Jurkat, Clone E6-1 (cell line): Measurements from ENCODE around the gene FBRSL1.
"Not testable (repeated sequence)": the region's sequence is repeated elsewhere in the genome, so short reads cannot be mapped to it uniquely, and the experiment has no call there.

Experiments used
- DNase-seq: peaks from one replicate; pipeline ENCODE4 v3.0.0-alpha.2; 2011; ENCODE audit warnings: low read depth, low spot score
- H3K4me3 ChIP-seq: 2 replicates; pipeline ENCODE4 v1.5.1; 2011; ENCODE audit warnings: mild to moderate bottlenecking, low read length, control low read depth, moderate library complexity

The FBRSL1 gene

GRCh38 chr12:132529156-132529839 lies 39.3 kb downstream of the FBRSL1 start:
- DNase-seq, result no peak
- H3K4me3 ChIP-seq, result no peak overlapping the region

DNA sequence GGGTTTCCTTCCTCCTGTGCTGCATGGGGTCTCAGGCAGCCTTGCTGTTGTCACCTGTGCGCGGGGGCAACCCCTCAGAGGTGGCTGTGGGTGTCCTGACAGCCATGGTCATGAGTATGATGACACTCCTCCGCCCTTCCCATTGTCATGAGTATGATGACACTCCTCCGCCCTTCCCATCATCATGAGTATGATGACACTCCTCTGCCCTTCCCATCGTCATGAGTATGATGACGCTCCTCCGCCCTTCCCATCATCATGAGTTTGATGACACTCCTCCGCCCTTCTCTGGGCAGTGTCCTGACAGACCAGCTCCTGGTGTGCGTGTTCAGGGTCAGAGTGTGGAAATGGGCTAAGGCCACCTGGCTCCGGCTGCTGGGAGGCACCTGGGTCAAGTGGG lies 40.0 kb downstream of the FBRSL1 start:
- H3K4me3 ChIP-seq, result no peak overlapping the region
- no peak for DNase-seq

DNA sequence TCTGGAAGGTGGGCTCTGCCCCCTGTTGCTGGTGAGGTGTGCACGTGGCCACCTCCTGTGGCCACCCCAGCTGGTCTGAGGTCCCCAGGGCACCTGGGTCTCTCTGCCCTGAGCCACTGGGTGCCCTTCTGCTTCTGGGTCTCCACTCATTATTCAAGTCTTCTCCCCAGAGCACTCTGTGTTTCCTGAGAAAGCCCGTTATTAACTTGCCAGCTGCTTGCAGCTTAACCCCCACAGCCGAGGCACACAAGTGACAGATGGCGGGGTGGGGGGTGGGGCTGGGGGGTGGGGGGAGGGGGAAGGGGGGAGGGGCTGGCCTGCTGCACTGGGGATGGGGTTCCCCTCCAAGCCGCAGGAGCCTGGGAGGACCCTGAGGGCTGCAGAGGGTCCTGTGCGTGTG lies 40.5 kb downstream of the FBRSL1 start:
- no peak overlapping the region for H3K4me3 ChIP-seq
- DNase-seq, result no peak

GRCh38 chr12:132530851-132531250 lies 40.9 kb downstream of the FBRSL1 start:
- no peak overlapping the region for H3K4me3 ChIP-seq
- DNase-seq, result no peak

GRCh38 chr12:132532711-132533583 lies 43.0 kb downstream of the FBRSL1 start:
- not testable (repeated sequence) for DNase-seq, H3K4me3 ChIP-seq

GRCh38 chr12:132533584-132533958 lies 43.6 kb downstream of the FBRSL1 start:
- no peak for DNase-seq
- no peak overlapping the region for H3K4me3 ChIP-seq

DNA sequence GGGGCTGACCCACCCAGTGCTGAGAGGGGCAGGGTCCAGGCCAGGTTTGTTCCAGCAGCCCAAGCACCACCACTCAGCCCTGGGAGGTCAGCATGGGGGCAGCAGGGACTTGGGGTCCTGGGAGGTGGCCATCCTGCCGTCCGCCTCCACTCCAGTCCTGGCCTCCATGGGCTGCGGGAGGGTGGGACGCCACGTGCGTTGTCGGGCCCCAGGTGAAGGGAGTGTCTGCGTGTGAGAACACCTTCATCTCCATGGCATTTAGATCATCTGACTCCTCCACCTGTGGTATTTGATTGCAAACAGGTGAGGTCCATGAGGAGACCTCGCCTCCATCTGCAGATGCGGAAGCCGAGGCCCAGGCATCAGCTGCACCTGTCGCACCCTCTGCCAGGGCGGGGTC lies 44.1 kb downstream of the FBRSL1 start:
- DNase-seq, result no peak
- no peak overlapping the region for H3K4me3 ChIP-seq

GRCh38 chr12:132535019-132535418 lies 45.1 kb downstream of the FBRSL1 start:
- no peak overlapping the region for H3K4me3 ChIP-seq
- no peak for DNase-seq

DNA sequence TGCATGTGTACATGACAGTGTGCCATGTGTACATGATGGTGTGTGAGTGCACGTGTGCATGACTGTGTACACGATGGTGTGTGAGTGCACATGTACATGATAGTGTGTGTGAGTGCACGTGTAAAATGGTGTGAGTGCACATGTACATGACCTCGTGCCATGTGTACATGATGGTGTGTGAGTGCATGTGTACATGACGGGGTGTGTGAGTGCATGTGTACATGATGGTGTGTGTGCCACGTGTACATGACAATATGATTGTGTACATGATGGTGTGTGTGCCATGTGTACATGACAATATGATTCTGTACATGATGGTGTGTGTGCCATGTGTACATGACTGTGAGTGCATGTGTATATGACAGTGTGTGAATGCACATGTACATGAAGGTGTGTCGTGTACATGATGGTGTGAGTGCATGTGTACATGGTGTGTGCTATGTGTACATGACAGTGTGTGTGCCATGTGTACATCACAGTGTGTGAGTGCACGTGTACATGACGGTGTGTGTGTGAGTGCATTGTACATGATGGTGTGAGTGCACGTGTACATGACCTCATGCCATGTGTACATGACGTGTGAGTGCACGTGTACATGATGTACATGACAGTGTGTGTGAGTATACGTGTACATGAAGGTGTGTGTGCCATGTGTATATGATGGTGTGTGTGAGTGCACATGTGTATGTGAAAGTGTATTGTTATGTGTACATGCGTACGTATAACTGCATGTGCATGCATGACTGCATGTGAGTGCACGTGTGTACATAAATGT lies 46.3 kb downstream of the FBRSL1 start:
- DNase-seq, result no peak
- no peak overlapping the region for H3K4me3 ChIP-seq

DNA sequence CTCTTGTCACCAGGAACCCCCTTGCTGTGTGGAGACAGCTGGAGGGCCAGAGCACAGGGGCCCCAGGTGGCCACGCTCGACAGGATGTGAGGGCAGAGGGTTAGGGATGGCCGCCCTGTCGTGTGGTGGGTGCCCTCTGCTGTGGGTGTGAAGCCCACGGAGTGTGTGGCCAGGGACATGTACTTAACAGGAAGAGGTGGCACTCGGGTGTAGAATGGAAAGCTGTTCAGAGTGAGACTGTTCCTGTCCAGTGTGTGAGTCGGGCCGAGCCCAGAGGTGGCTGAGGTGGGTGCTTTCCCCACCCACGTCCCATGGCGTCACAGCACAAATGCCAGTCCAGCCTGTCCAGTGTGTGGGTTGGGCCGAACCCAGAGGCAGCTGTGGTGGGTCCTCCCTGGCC lies 47.1 kb downstream of the FBRSL1 start:
- DNase-seq, result no peak
- H3K4me3 ChIP-seq, result no peak overlapping the region

GRCh38 chr12:132537836-132538662 lies 48.1 kb downstream of the FBRSL1 start:
- DNase-seq, result no peak
- no peak overlapping the region for H3K4me3 ChIP-seq

- DNase-seq, result no peak
- H3K4me3 ChIP-seq, result no peak overlapping the region
Observed at GRCh38 chr12:132538663-132538990, 48.7 kb downstream of the FBRSL1 start.

- H3K4me3 ChIP-seq, result no peak overlapping the region
- DNase-seq, result no peak
Observed at GRCh38 chr12:132539016-132539773, 49.2 kb downstream of the FBRSL1 start.

GRCh38 chr12:132540436-132540835 lies 50.5 kb downstream of the FBRSL1 start:
- no peak overlapping the region for H3K4me3 ChIP-seq
- no peak for DNase-seq

DNA sequence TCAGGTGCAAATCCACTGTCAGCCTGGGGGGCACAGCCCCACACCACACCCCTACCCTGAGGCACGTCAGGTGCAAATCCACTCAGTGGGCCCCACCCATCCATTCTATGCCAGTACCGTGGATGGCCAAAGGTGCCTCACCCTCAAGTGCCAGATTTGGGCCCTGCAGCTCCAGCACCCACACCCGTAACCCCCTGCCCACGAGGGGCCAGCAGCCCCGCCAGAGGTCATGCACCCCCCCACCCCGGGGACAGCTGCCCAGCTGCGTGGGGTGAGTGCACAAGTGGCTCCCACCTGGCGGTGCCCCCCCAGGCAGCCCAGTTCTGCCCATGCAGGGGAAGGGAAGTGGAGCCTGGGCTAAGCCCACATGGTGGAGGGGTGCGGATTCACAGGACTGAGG lies 51.2 kb downstream of the FBRSL1 start:
- DNase-seq, result no peak

GRCh38 chr12:132541996-132542395 lies 52.0 kb downstream of the FBRSL1 start:
- no peak for DNase-seq
- H3K4me3 ChIP-seq, result no peak overlapping the region

More for the DNA sequence above, 51.2 kb downstream of the FBRSL1 start:
- no peak overlapping the region for H3K4me3 ChIP-seq

DNA sequence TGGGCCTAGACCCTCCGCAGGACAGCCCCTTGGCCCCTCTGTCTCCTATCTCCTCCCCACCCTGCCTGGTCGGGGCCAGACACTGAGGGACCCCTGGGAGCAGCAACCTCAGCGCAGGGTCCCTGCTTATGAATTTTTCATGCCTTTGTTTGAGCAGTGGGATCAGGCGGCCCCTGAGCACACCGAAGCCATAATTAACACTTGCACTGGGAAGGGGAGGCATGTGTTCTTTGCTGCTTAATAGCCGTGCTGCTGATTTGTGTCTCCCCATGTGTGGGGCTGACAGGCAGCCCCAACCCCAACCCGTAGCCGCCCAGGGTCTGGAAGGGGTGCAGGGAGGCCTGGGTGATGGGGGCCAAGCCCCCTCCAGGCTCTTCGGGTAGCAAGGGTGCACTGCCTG lies 52.7 kb downstream of the FBRSL1 start:
- no peak overlapping the region for H3K4me3 ChIP-seq
- no peak for DNase-seq

DNA sequence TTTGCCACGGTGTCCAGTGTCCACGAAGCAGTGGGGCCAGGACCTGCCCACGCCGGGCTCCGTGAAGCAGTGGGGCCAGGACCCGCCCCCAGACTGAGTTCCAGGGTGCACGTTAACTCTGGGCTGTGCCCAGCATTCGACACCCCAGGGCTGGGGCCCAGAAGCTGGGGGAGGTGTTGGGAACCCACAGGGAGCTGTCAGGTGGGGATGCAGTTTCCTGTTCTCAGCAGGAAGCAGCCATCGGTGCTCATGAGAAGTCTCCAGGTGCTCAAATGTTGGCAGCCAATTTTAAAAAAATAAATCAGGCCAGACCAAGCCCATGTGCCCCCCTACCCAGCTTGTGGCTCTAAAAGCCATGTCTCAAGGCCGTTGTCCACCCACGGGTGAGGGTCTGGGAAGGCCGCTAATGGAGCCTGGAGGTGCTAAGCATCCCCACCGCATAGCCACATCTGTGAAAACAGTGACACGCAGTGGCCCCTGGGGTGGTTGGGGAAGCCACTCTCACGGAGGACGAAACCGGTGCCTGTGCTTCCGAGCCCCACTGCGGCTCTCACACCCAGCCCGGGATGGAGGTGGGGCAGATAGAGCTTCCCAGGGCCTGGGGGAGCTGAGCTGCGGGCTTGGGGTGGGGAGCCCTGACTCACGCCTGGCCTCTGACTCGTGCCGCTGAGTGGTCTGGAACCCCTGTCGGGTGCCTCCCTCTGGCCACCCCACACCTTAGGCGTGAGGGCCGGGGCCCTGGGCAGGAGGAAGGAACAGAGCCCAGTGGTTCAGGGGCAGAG lies 53.5 kb downstream of the FBRSL1 start:
- DNase-seq, result peak; percentile 67
- peak overlapping the region; percentile 7; the same call in 1 of the 2 replicates for H3K4me3 ChIP-seq
